ENCODE measurements around the gene ZNF722. TPM values are rescaled to one million over a fixed set of nuclear protein-coding genes. Genes with fewer than 3 reads are reported as not detected.

The ZNF722 gene
- not detected for total RNA-seq (2021; ENCODE audit: unreplicated experiment)
- not detected for polyA plus RNA-seq (2012; ENCODE audit: insufficient read length)
- not detected for Bru-seq, nascent RNA
- BruChase-seq, experiment 1, labeled RNA remaining after a 2-hour chase = not detected
- not detected for BruChase-seq, experiment 2, labeled RNA remaining after a 6-hour chase
- long read RNA-seq = 0 reads

DNA sequence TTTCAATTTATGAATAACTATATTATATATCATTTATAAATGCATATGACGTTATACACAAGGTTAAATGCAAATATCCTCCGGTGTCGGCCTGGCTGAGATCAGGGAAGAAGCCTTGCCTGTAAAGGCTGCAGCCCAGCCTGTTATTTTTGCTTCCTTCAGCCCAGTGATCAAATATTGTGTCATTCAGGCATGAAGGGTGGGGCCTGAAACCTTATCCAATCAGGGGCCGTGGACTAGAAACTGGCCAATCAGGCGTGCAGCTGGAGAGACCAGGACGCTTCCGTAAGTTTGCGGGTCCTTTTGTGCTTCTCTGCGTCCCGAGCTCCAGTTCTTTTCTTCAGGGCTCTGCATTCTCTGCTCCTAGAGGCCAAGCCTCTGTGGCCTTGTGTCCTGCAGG lies at the start of gene ZNF722:
ZNF722 (plus strand) TSS at position 301 of the 400 bp plus-strand sequence. CDS start 113 bp downstream, outside the sequence.
- CTCF ChIA-PET = no interaction called here
- intact Hi-C loops (cut with micrococcal nuclease; ENCODE audit: unreplicated experiment) (no loop called here), in situ Hi-C loops (cut with HindIII; ENCODE audit: low pct_unique_long_range_greater_than_20kb, low sequenced_read_pairs) (no loop called here)
- ATAC-seq (no peak), DNase-seq (ENCODE audit: low read depth, low spot score) (no peak)
- Histone ChIP-seq H3K36me3 (ENCODE audit: control insufficient read depth, insufficient read depth, low read length) (no peaks in the 10 kb centered on the region), H3K27ac (ENCODE audit: low read length) (no peak within 1 kb of the TSS), H3K4me1 (ENCODE audit: control insufficient read depth, insufficient read depth, low read length) (no peaks in the 10 kb centered on the region), H3K4me3 (ENCODE audit: low read depth in 2 of 2, low read length in 2 of 2) (no peak within 1 kb of the TSS), H3K9me3 (ENCODE audit: control insufficient read depth, insufficient read depth, low read depth, low read length) (peaks cover 3% of the 10 kb centered on the region), H3K27me3 (ENCODE audit: control insufficient read depth, insufficient read depth, low read length) (no peaks in the 10 kb centered on the region)
- POLR2A ChIA-PET = no interaction called here
- no TSS peak for BruUV-seq (replicated peaks)
- TF ChIP-seq POLR2AphosphoS5 (IDR thresholded peaks at IDR 0.05; ENCODE audit: low read depth, low read length) = no peak
- no peak for TF ChIP-seq SIN3A (IDR thresholded peaks at IDR 0.05; ENCODE audit: borderline replicate concordance, insufficient read depth, low read depth, low read length)
- TF ChIP-seq TCF7L2 (IDR thresholded peaks at IDR 0.05; ENCODE audit: low read depth, low read length) = no peak
- TF ChIP-seq, protein P1, sequence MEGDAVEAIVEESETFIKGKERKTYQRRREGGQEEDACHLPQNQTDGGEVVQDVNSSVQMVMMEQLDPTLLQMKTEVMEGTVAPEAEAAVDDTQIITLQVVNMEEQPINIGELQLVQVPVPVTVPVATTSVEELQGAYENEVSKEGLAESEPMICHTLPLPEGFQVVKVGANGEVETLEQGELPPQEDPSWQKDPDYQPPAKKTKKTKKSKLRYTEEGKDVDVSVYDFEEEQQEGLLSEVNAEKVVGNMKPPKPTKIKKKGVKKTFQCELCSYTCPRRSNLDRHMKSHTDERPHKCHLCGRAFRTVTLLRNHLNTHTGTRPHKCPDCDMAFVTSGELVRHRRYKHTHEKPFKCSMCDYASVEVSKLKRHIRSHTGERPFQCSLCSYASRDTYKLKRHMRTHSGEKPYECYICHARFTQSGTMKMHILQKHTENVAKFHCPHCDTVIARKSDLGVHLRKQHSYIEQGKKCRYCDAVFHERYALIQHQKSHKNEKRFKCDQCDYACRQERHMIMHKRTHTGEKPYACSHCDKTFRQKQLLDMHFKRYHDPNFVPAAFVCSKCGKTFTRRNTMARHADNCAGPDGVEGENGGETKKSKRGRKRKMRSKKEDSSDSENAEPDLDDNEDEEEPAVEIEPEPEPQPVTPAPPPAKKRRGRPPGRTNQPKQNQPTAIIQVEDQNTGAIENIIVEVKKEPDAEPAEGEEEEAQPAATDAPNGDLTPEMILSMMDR (IDR thresholded peaks at IDR 0.05) = no peak
- TF ChIP-seq, protein P2, sequence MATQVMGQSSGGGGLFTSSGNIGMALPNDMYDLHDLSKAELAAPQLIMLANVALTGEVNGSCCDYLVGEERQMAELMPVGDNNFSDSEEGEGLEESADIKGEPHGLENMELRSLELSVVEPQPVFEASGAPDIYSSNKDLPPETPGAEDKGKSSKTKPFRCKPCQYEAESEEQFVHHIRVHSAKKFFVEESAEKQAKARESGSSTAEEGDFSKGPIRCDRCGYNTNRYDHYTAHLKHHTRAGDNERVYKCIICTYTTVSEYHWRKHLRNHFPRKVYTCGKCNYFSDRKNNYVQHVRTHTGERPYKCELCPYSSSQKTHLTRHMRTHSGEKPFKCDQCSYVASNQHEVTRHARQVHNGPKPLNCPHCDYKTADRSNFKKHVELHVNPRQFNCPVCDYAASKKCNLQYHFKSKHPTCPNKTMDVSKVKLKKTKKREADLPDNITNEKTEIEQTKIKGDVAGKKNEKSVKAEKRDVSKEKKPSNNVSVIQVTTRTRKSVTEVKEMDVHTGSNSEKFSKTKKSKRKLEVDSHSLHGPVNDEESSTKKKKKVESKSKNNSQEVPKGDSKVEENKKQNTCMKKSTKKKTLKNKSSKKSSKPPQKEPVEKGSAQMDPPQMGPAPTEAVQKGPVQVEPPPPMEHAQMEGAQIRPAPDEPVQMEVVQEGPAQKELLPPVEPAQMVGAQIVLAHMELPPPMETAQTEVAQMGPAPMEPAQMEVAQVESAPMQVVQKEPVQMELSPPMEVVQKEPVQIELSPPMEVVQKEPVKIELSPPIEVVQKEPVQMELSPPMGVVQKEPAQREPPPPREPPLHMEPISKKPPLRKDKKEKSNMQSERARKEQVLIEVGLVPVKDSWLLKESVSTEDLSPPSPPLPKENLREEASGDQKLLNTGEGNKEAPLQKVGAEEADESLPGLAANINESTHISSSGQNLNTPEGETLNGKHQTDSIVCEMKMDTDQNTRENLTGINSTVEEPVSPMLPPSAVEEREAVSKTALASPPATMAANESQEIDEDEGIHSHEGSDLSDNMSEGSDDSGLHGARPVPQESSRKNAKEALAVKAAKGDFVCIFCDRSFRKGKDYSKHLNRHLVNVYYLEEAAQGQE (IDR thresholded peaks at IDR 0.05; ENCODE audit: insufficient read depth in 1 of 2, low read depth in 2 of 2, low read length in 1 of 2) = no peak

DNA sequence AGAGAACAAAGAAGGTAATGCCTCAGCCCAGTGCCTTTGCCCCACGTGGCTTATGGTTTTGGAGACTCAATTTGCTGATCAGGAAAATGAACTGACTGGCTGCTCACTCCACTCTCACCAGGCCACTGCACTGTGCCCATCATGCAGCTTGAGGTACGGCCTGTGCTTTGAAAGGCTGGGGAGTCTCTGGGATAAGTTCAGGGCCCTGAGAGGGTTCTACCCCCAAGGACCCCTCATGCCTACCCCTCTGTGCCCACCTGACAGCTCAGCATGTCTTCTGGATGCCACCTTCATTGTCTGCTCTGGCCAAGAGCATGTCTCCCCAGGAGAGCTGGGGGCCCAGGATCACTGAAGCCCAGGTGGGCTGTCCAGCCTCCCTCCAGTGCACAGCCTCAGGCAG lies 45.5 kb upstream of the ZNF722 start:
- no TSS peak for BruUV-seq (replicated peaks)
- Histone ChIP-seq H3K9me3 (ENCODE audit: control insufficient read depth, insufficient read depth, low read depth, low read length) (peaks cover 3% of the 10 kb centered on the region), H3K36me3 (ENCODE audit: control insufficient read depth, insufficient read depth, low read length) (no peaks in the 10 kb centered on the region), H3K4me3 (ENCODE audit: low read depth in 2 of 2, low read length in 2 of 2) (no peak overlapping the region), H3K27me3 (ENCODE audit: control insufficient read depth, insufficient read depth, low read length) (no peaks in the 10 kb centered on the region), H3K4me1 (ENCODE audit: control insufficient read depth, insufficient read depth, low read length) (no peaks in the 10 kb centered on the region), H3K27ac (ENCODE audit: low read length) (no peak overlapping the region)
- TF ChIP-seq SIN3A (IDR thresholded peaks at IDR 0.05; ENCODE audit: borderline replicate concordance, insufficient read depth, low read depth, low read length) = no peak
- TF ChIP-seq, protein P1 (IDR thresholded peaks at IDR 0.05) = no peak
- no peak for DNase-seq (ENCODE audit: low read depth, low spot score)
- ChIA-PET POLR2A (no interaction called here), CTCF (no interaction called here)
- no peak for ATAC-seq
- intact Hi-C loops (cut with micrococcal nuclease; ENCODE audit: unreplicated experiment) = no loop called here
- in situ Hi-C loops (cut with HindIII; ENCODE audit: low pct_unique_long_range_greater_than_20kb, low sequenced_read_pairs) = no loop called here
